Inflammatory macrophage (primary cell): ENCODE results near the gene BANK1.

Source experiments
- DNase-seq, 2 donors: peaks; one replicate each; pipeline ENCODE4 v3.0.0-alpha.2; 2020 to 2022

BANK1 gene

DNA sequence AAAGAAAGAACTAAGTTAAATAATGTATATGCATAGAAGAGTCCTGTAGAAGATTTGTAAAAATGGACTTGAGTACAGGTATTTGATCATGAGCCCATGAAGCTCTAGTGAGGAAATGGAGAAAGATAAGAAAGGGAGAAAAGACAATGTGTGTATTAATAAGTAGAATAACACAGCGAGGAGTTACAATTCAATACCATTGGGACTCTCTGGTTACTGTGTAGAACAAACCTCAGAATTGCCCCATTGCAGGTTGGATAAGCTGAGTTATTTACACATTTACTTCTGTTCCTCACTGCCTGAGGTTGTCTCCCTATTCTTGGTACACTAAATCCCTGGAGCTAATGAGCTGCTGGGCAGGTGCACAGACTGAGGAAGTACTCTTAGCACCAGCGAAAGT lies 33.3 kb downstream of the BANK1 start:
- no peak for DNase-seq

- DNase-seq, result no peak
Observed at GRCh38 chr4:101824500-101824899, 34.0 kb downstream of the BANK1 start.

DNA sequence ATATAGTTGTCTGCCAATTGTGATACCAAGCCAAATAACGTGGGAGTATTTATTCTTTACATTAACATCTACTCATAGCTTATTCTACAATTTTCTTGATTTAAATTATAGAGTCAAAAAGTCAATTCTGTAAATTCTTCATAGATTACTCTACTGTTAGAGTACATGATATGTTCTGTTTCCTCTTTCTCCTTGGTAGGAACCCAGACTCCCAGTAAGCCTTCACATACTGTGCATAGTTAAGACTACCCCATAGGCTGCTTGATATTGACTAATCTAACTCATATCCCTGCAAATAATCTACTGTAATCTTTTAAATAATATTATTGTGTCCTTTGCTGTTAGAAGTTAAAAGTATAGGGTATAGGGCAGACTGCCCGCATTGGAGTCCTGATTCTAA lies 35.4 kb downstream of the BANK1 start:
- DNase-seq, result no peak

DNA sequence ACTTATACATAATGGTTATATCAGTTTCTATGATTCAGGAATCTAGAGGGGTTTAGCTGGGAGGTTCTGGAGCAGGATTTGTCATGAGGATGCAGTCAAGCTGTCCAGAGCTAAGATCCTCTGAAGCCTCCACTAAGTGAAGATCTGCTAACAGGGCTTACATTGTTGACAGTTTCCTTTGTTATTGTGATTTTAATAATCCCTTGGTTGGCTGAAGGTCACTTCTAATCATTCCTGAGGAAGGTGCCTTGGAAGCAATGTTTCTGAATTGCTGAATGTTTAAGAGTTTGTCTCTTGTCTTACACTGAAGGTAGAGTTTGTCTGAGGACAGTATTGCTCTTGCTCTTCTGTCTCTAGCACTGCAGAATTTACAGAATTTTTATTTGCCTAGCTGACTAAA lies 41.3 kb downstream of the BANK1 start:
- DNase-seq, result no peak

DNA sequence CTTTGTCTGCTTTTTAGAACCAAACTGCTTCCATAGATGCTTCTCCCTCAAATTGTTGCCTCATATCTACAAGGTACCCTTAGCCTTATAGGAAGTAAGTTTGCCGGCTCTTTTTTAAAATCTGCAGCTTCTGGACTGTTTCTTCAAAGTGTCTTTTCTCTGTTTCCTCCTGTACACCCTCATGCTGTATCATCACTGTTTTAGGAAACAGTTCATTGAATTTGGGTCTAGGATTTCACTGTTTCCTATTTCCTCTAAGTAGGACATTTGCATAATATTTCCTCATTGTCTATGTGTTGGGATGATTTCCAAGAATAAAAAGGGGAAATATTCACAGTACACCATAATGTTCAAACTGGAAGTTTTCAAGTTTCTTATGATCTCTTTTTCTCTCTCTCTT lies 43.0 kb downstream of the BANK1 start:
- DNase-seq, result peak; percentile 46 to 91

GRCh38 chr4:101835121-101835904 lies 44.8 kb downstream of the BANK1 start:
- DNase-seq, result peak; percentile 67 to 72

DNA sequence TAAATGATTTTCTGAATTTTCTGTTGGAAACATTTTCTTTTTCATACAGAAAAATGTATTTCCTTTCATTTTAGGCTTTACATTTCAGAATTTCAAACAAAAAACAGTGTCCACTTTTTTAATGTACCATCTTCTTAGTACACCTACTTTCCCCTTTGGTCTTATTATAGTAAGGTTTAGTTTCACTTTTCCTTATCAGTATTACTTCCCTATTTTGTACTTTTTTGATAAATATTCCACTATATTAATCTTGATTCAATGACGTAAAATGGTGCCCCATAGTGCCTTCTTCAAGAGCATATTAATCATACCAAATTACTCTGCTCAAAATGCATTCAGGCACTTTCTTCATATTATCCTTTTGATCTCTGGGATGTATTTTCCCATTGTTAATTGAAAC lies 52.5 kb downstream of the BANK1 start:
- no peak for DNase-seq

DNA sequence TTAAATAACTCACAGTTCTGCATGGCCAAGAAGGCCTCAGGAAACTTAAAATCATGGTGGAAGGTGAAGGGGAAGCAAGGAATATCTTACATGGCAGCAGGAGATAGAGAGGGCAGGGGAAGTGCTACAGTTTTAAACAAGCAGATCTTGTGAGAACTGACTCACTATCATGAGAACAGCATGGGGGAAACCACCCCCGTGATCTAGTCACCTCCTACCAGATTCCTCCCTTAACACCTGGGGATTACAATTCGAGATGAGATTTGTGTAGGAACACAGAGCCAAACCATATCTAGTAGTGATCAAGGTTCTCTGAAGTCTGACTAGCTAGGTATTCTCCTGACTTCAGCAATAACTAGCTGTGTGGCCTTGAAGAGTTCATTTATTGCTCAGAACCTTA lies 56.0 kb downstream of the BANK1 start:
- DNase-seq, result peak in 1 of 2 donors; percentile 22

DNA sequence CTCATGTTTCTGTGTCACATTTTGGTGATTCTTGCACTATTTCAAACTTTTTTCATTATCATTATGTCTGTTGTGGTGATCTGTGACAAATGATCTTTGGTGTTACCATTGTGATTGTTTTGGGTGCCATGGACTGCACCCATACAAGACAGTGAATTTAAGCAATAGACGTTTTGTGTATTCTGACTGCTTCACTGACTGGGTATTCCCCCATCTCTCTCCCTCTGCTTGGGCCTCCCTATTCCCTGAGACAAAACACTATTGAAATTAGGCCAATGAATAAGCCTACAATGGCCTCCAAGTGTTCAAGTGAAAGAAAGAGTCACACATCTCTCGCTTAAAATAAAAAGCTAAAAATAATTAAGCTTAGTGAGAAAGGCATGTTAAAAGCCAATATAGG lies 60.2 kb downstream of the BANK1 start:
- no peak for DNase-seq

GRCh38 chr4:101851672-101852071 lies 61.1 kb downstream of the BANK1 start:
- no peak for DNase-seq

DNA sequence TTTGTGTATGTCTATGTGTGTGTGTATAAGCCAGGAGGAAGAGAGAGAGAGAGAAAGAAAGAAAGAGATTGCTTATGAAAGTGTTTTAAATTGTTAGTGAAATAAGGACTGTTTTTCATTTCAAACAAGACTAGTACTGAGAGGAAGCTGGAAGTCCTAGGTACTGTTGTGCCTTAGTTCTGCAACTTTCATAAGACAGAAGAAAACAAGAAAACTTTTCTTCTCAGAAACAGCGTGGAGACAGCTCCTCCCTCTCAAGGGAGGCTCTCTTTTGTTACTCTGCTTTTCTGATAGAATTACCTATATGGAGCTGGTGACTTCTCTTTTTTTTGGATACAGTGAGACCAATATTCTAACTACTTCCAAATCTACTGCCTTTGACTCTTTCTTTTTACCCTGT lies 62.5 kb downstream of the BANK1 start:
- DNase-seq, result no peak

GRCh38 chr4:101853691-101854090 lies 63.2 kb downstream of the BANK1 start:
- no peak for DNase-seq

DNA sequence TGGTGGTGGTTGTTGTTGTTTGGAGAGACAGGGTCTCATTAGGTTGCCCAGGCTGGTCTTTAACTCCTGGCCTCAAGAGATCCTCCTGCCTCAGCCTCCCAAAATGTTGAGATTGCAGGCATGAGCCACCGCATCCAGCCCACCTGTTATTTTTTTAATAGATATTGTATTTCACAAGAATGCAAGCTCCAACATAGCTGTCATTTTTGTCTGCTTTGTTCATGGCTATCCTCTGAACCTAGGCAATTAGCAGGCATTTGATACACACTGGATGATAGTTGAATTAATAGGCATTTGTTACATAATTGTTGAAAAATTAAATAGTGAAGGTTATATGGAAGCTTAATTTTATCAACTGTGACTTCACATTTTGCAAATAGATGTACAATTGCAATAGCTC lies 64.7 kb downstream of the BANK1 start:
- no peak for DNase-seq

- DNase-seq, result no peak
Observed at GRCh38 chr4:101856149-101856548, 65.6 kb downstream of the BANK1 start.

DNA sequence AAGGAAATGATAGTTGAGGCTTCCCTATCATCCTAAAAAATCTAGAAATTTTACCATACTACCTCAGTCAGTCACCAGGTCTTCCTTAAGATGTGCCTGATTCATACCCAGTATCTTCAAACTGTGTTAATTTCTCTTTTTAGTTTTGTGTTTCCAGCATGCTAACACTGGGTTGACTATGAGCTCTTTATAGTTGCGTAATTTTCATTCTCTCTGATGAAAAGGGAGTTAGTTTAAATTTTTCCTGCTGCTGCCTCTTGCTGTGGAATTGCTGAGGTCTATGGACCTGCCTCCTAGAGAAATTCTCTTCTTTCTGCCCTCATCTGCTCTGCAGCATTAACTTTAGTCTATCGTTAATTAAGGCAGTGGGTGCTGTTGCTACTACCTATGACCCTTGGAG lies 66.6 kb downstream of the BANK1 start:
- DNase-seq, result no peak

DNA sequence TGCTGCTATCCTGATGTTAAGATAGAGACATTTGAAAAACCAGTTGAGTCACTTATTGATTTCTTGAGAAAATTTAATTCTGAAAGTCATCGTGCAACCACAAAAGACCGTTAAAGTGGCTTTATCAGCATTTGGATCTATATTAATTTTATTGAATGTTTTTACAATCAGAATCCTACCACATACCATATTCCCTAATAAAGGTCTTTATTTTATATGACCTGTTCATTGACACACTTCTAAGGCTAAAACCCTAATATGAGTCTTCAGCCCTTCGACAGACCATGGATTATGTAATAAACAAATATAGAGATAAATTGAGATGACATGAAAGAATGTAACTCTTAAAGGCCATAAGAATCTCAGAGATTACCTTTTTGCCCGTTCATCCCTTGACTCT lies 68.1 kb downstream of the BANK1 start:
- no peak for DNase-seq

GRCh38 chr4:101862595-101862994 lies 72.1 kb downstream of the BANK1 start:
- DNase-seq, result no peak

DNA sequence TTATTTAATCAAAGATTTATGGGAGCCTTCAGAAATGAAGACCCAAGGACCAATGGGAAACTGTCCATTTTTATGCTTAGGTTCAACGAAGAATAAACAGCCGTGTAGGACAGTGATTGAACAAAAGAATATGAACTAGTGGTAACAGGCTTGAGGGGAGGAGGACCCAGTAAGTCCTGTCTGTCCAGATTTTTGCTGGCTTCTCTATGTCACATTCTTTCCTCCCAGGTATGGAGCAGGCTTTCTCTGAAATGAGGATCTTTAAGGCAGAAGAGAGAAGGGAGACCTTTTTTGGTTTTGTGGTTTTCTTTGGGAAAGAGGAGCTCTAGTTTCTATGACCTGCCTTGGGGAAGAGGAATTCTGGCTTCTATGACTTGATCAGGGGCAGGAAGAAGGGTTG lies 74.1 kb downstream of the BANK1 start:
- no peak for DNase-seq

- DNase-seq, result no peak
Observed at GRCh38 chr4:101865501-101866062, 75.1 kb downstream of the BANK1 start.

GRCh38 chr4:101870874-101871273 lies 80.3 kb downstream of the BANK1 start:
- DNase-seq, result no peak

DNA sequence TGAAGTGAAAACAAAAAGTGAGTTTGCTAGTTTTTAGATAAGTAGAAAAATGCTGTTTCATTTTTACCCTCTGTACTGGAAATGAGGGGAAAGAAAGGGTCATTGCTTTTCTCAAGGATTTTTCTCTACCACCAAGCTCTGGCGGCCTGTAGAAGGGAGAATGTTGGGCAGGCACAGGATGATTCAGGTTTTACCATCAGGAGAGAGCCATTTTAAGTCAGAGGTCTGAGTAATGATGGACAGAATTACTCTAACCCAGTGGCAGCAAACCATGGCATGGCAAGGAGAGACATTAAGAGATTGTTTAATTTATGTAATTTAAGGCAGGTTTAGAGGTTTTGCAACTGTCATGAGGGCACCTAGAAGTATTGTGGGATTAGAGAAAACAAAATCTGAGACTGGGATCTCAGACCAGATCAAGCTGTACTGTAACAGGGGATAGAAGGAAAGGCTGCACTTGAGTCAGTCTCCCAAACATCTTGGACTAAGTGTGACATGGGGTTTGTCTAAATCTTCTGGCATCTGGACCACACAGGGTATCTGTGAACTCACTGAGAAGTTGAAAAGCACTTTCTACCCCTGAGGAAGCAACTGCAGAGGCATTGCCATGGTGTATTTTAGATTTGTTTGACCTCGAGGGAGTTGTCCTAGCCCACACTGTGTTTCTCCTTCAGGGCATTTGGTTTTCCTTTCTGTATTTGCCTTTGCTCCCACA lies 81.6 kb downstream of the BANK1 start:
- DNase-seq, result no peak

DNA sequence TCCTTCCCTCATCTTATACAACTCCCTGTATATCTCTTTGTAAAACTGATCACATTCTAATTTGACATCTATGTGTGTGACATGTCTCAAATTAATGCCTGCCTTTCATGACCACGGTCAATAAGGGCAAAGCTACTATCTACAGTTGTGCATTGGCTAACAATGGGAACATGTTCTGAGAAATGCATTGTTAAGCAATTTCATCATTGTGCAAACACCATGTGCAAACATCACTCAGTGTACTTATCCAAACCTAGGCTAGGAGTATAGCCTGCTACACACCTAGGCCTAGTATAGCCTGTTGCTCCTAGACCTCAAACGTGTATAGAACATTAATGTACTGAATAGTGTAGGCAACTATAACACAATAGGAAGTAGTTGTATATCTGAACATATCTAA lies 95.0 kb downstream of the BANK1 start:
- peak in 1 of 2 donors; percentile 46 for DNase-seq

DNA sequence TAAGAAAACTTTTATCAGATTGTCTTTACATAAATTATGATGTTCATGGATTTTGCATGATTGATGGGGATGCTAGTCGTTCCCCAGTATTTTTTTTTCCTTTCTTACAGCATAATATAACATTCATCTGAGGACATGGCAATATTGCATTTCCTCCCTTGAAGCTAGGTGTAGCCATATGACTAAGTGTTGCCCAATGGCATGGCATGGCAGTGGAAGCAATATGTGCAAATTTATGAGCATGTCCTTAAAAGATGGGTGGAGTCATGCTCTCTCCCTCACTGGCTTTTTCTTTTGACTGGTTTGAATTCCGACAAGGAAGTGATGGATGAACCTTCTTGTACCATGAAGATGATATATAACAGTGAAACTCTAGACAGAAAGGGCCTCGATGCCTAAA lies 96.3 kb downstream of the BANK1 start:
- no peak for DNase-seq

- DNase-seq, result no peak
Observed at GRCh38 chr4:101888472-101888871, 97.9 kb downstream of the BANK1 start.
